RWPE1 (cell line): ENCODE measurements around the gene TRAPPC4.
"Not testable (repeated sequence)": the region's sequence is repeated elsewhere in the genome, so short reads cannot be mapped to it uniquely, and the experiment has no call there.

ENCODE experiments used
- CTCF ChIA-PET: fragments of 350-600 bp; sonication (Branson Sonifier 250); formaldehyde crosslinking; extraction: SDS; loops from one replicate; lab custom pipeline; 2021; lab: Yijun Ruan, JAX
- POLR2A ChIA-PET: fragments of 400-600 bp; formaldehyde crosslinking; extraction: SDS; loops from one replicate; lab custom pipeline; 2020; ENCODE audit warnings: antibody characterized with exemption; ENCODE audit not compliant: low non-redundant PET; lab: Yijun Ruan, JAX
- DNase-seq: peaks from one replicate; pipeline ENCODE4 v3.0.0; 2012; ENCODE audit warnings: low spot score
- H3K27ac ChIP-seq: fragments of 450-650 bp; 2 replicates; pipeline ENCODE4 v1.5.1; 2017
- CTCF ChIP-seq: fragments of 450-650 bp; conservative IDR thresholded peaks from 2 replicates; pipeline ENCODE4 v1.5.1; 2017; ENCODE audit warnings: low read depth, mild to moderate bottlenecking

TRAPPC4 gene

GRCh38 chr11:119030329-119031047 is 11.9 kb downstream of the TRAPPC4 start, which contains the start of gene SLC37A4:
SLC37A4 (minus strand) TSS chr11:119030877.
- TF ChIP-seq CTCF, result peak; percentile 92; the same call in 1 of the 2 replicates
- DNase-seq, result peak; percentile 97
- ChIA-PET CTCF (interaction anchor here (0.7 kb wide), 1 partner anchor 12 kb away, joined by 4 read pairs; the partner anchor contains the start of gene TRAPPC4), POLR2A (no interaction called here)
- peak within 1 kb of the TSS; percentile 81 for H3K27ac ChIP-seq

DNA sequence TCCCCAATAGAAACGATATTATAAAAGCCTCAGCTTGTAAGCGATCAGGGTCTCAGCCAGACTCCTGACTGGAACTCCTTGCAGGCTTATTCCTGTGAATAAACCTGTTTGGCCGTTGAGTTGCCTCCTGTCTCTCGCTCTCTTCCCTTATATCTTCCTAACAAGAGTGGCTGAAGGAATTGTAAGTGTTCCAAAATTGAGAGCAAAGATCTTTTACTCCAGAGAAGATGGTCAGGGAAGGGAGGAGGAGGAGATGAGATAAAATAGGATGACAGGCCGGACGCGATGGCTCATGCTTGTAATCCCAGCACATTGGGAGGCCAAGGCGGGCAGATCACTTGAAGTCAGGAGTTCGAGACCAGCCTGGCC is 13.3 kb downstream of the TRAPPC4 start:
- ChIA-PET CTCF (interaction anchor here (0.6 kb wide), 1 partner anchor 12 kb away, joined by 3 read pairs; no protein-coding TSS in a partner anchor), POLR2A (no interaction called here)
- no peak overlapping the region for H3K27ac ChIP-seq
- DNase-seq, result no peak
- no peak for TF ChIP-seq CTCF

DNA sequence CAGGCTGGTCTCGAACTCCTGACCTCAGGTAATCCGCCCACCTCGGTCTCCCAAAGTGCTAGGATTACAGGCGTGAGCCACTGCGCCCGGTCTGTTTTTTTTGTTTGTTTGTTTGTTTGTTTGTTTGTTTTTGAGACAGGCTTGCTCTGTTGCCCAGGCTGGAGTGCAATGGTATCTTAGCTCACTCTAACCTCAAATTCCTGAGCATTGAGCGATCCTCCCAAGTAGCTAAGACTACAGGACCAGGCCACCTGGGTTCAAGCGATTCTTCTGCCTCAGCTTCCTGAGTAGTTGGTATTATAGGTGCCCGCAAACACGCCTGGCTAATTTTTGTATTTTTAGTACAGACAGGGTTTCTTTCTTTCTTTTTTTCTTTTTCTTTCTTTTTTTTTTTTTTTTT is 14.9 kb downstream of the TRAPPC4 start:
- DNase-seq, POLR2A ChIA-PET, CTCF ChIA-PET, H3K27ac ChIP-seq: not testable (repeated sequence)

DNA sequence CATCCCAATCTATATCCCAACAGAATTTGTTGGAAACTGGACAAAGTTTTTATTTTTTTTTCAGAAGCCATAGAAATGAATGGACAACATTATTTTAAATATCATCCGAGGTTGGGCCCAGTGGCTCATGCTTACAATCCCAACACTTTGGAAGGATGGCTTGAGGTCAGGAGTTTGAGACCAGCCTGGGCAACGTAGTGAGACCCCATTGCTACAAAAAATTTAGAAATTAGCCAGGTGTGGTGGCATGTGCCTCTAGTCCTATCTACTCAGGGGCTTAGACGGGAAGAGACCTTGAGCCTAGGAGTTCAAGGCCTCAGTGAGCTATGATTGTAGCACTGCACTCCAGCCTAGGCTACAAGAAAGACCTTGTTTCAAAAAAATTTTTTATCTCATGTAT is 16.2 kb downstream of the TRAPPC4 start:
- DNase-seq, result no peak
- ChIA-PET POLR2A (no interaction called here), CTCF (no interaction called here)
- H3K27ac ChIP-seq, result no peak overlapping the region
- no peak for TF ChIP-seq CTCF

DNA sequence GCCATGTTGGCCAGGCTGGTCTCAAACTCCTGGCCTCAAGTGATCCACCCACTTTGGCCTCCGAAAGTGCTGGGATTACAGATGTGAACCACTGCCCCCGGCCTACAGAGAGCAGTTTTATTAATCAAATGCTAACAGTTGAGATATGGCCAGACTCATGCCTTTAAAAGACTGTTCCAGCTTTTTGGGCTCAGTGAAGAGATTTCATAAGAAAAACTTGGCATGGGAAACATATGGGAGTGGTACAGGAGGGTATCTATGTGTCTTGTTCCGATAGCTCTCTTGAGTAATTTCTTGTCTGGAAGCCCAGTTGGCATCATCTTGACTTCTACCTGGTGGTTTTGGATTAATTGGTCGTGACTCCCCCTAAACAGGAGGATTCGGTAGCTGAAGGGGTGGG is 20.3 kb downstream of the TRAPPC4 start:
- H3K27ac ChIP-seq, result no peak overlapping the region
- no peak for DNase-seq
- ChIA-PET POLR2A (no interaction called here), CTCF (interaction anchor here (0.6 kb wide), 1 partner anchor 280 kb away, joined by 4 read pairs; no protein-coding TSS in a partner anchor)
- TF ChIP-seq CTCF, result no peak

GRCh38 chr11:119039471-119039870 is 20.9 kb downstream of the TRAPPC4 start:
- POLR2A ChIA-PET, H3K27ac ChIP-seq, DNase-seq, CTCF ChIA-PET: not testable (repeated sequence)

GRCh38 chr11:119041821-119042514 is 23.4 kb downstream of the TRAPPC4 start:
- no peak for DNase-seq
- ChIA-PET CTCF (interaction anchor here (0.5 to 0.6 kb wide), 2 partner anchors 77 to 143 kb away, joined by 3 read pairs; partner anchors contain the start of gene NHERF4), POLR2A (no interaction called here)
- TF ChIP-seq CTCF, result no peak
- H3K27ac ChIP-seq, result no peak overlapping the region
